ENCODE measurements around the gene POLD4.
A peak's percentile ranks its signal among the peaks of the same experiment; 100 is the strongest.

The POLD4 gene

GRCh38 chr11:67391304-67392182 is 38.2 kb upstream of the POLD4 start, which contains the start of gene RAD9A:
Gene RAD9A, plus strand, starts transcription at chr11:67391986. Its CDS starts 59 bp downstream, at chr11:67392045.
- DNase-seq (ENCODE audit: low read depth in 1 of 2, low spot score in 1 of 2): peak; percentile 95 to 97
- TF ChIP-seq SPI1 (IDR thresholded peaks at IDR 0.05; ENCODE audit: borderline replicate concordance, low read depth) (no peak), GABPA (IDR thresholded peaks at IDR 0.05; ENCODE audit: low read depth) (no peak), POLR2AphosphoS5 (IDR thresholded peaks at IDR 0.05; ENCODE audit: low read depth) (peak; percentile 69), REST (IDR thresholded peaks at IDR 0.05; ENCODE audit: insufficient replicate concordance, low read depth) (no peak)
- TF ChIP-seq, protein P1, sequence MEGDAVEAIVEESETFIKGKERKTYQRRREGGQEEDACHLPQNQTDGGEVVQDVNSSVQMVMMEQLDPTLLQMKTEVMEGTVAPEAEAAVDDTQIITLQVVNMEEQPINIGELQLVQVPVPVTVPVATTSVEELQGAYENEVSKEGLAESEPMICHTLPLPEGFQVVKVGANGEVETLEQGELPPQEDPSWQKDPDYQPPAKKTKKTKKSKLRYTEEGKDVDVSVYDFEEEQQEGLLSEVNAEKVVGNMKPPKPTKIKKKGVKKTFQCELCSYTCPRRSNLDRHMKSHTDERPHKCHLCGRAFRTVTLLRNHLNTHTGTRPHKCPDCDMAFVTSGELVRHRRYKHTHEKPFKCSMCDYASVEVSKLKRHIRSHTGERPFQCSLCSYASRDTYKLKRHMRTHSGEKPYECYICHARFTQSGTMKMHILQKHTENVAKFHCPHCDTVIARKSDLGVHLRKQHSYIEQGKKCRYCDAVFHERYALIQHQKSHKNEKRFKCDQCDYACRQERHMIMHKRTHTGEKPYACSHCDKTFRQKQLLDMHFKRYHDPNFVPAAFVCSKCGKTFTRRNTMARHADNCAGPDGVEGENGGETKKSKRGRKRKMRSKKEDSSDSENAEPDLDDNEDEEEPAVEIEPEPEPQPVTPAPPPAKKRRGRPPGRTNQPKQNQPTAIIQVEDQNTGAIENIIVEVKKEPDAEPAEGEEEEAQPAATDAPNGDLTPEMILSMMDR (IDR thresholded peaks at IDR 0.05; ENCODE audit: insufficient read depth, low read length): no peak
- Histone ChIP-seq H3K27ac (replicated peaks) (peak within 1 kb of the TSS; percentile 87), H3K4me3 (replicated peaks; ENCODE audit: insufficient read depth, low read length) (peak within 1 kb of the TSS; percentile 74), H3K27me3 (ENCODE audit: insufficient read depth, poor library complexity, severe bottlenecking) (no peaks in the 10 kb centered on the region)

- Histone ChIP-seq H3K27ac (replicated peaks) (peak overlapping the region; percentile 87), H3K4me3 (replicated peaks; ENCODE audit: insufficient read depth, low read length) (peak overlapping the region; percentile 74)
- TF ChIP-seq, protein P1 (IDR thresholded peaks at IDR 0.05; ENCODE audit: insufficient read depth, low read length): no peak
- TF ChIP-seq REST (IDR thresholded peaks at IDR 0.05; ENCODE audit: insufficient replicate concordance, low read depth): no peak
- TF ChIP-seq SPI1 (IDR thresholded peaks at IDR 0.05; ENCODE audit: borderline replicate concordance, low read depth): no peak
- no peak for TF ChIP-seq POLR2AphosphoS5 (IDR thresholded peaks at IDR 0.05; ENCODE audit: low read depth)
- no peak for TF ChIP-seq GABPA (IDR thresholded peaks at IDR 0.05; ENCODE audit: low read depth)
Observed at GRCh38 chr11:67390947-67391303, 37.6 kb upstream of the POLD4 start.

GRCh38 chr11:67389477-67389876 is 36.1 kb upstream of the POLD4 start:
- Histone ChIP-seq H3K27ac (replicated peaks) (no peak overlapping the region), H3K27me3 (ENCODE audit: insufficient read depth, poor library complexity, severe bottlenecking) (no peaks in the 10 kb centered on the region), H3K4me3 (replicated peaks; ENCODE audit: insufficient read depth, low read length) (no peak overlapping the region)
- DNase-seq (ENCODE audit: low read depth in 1 of 2, low spot score in 1 of 2): peak in 1 of 2 experiments; percentile 57
- TF ChIP-seq POLR2AphosphoS5 (IDR thresholded peaks at IDR 0.05; ENCODE audit: low read depth): no peak
- TF ChIP-seq, protein P1 (IDR thresholded peaks at IDR 0.05; ENCODE audit: insufficient read depth, low read length): peak; percentile 72

More at GRCh38 chr11:67390947-67391303, 37.6 kb upstream of the POLD4 start:
- DNase-seq (ENCODE audit: low read depth in 1 of 2, low spot score in 1 of 2): no peak
- H3K27me3 ChIP-seq (ENCODE audit: insufficient read depth, poor library complexity, severe bottlenecking): no peaks in the 10 kb centered on the region

Data from HL-60 (cell line).